Measurements from ENCODE around the gene PASK. TPM values are rescaled to one million over a fixed set of nuclear protein-coding genes. Genes with fewer than 3 reads are reported as not detected.

PASK gene
- total and polyA plus RNA-seq, 9 of the 15 experiments (the other 6 are each of a cell fraction or from before 2014, with no cell fraction given) = 1.5 to 30.3 (median 9.9) TPM

GRCh38 chr2:241068136-241068941 is 80.9 kb downstream of the PASK start:
- no peaks in the 10 kb centered on the region for H3K9me3 ChIP-seq (replicated peaks; ENCODE audit: control insufficient read depth, insufficient read depth, low read depth, low read length)
- intact Hi-C loops (cut with micrococcal nuclease) = no loop called here
- no peak overlapping the region for H3K4me2 ChIP-seq (ENCODE audit: insufficient read depth, low read length)
- no peak overlapping the region for H3K27ac ChIP-seq (ENCODE audit: extremely low read depth, low read depth, low read length)
- ATAC-seq (no peak), DNase-seq (ENCODE audit: extremely low read depth in 1 of 4, low spot score in 3 of 4) (no peak), FAIRE-seq (no peak)
- no peak overlapping the region for H2AFZ ChIP-seq (ENCODE audit: low read depth, low read length)
- 4% methylated on average over 19 of the region's 25 CpGs for WGBS (ENCODE audit: insufficient coverage, low coverage, missing lambda C conversion rate)
- no TSS peak for BruUV-seq (replicated peaks)
- H3K9me1 ChIP-seq (ENCODE audit: control insufficient read depth, insufficient read depth, low read length) = no peaks in the 10 kb centered on the region
- H4K20me1 ChIP-seq (replicated peaks; ENCODE audit: control insufficient read depth, insufficient read depth, low read length) = 0 out of 2 replicates have a peak, but pooled peaks cover 6% of the 10 kb centered on the region
- peaks cover 0 to 39% of the 10 kb centered on the region in 2 experiments; a peak in 2 of 5 replicates for H3K4me1 ChIP-seq (replicated peaks in 1 of 2; ENCODE audit: control insufficient read depth in 2 of 2, insufficient read depth in 2 of 2, low read length in 2 of 2)
- H3K79me2 ChIP-seq (ENCODE audit: control insufficient read depth, insufficient read depth, low read length) = no peaks in the 10 kb centered on the region
- TF ChIP-seq ZFX (CRISPR knock-in tag; IDR thresholded peaks at IDR 0.05) = no peak
- TF ChIP-seq BMI1 (IDR thresholded peaks at IDR 0.05; ENCODE audit: low read length) = no peak
- TF ChIP-seq CUX1 (CRISPR knock-in tag; IDR thresholded peaks at IDR 0.05) = no peak
- no peak for TF ChIP-seq RFX7 (CRISPR knock-in tag; IDR thresholded peaks at IDR 0.05)
- in situ Hi-C loops (cut with MboI) = no loop called here
- CTCF ChIA-PET (ENCODE audit: low intra/inter-chr PET ratio) = no interaction called here
- peaks cover 13 to 80% of the 10 kb centered on the region in 2 experiments; a peak in 3 of 5 replicates for H3K27me3 ChIP-seq (ENCODE audit: control insufficient read depth in 2 of 2, insufficient read depth in 2 of 2, low read length in 2 of 2)
- H3K36me3 ChIP-seq (ENCODE audit: control insufficient read depth, insufficient read depth, low read length) = no peaks in the 10 kb centered on the region
- POLR2A ChIA-PET = interaction anchor here (0.6 to 1.1 kb wide), 3 partner anchors 10 to 149 kb away, joined by 3 to 5 read pairs (median 3); no protein-coding TSS in a partner anchor
- no peak overlapping the region for H3K4me3 ChIP-seq
- H3K9ac ChIP-seq (ENCODE audit: insufficient read depth in 1 of 2, low read depth in 2 of 2, low read length in 2 of 2) = no peak overlapping the region
